Sciatic nerve (tissue), 2 donors: ENCODE results near the gene TSPAN11. TPM values are rescaled to one million over a fixed set of nuclear protein-coding genes. Genes with fewer than 3 reads are reported as not detected.
"Not testable (repeated sequence)": the region's sequence is repeated elsewhere in the genome, so short reads cannot be mapped to it uniquely, and the experiment has no call there.

Source experiments
- ATAC-seq: fragments of 200-7000 bp; cut with Tn5 transposase; one replicate; pipeline ENCODE4 v1.9.1; 2020; ENCODE audit warnings: mild to moderate bottlenecking, moderate library complexity
- DNase-seq: peaks from one replicate; pipeline ENCODE4 v3.0.0-alpha.2; 2020; ENCODE audit warnings: low spot score
- intact Hi-C: fragments of 100-400 bp; cut with DNase I; formaldehyde crosslinking; loops from one replicate; pipeline ENCODE4 v1.14.2; 2022
- total RNA-seq: library from RNA; stranded (reverse); fragmentation: NEBNext Ultra II Directional; extraction: Animal tissue kit (Norgen Biotek cat#: 25700); gene quantifications from one replicate; pipeline ENCODE4 v1.2.1, GENCODE V29; 2021
- donor health status: DM: no; HTN: no; CAD: no.
- donor health status: DM: no; HTN: no; CAD: no.

The TSPAN11 gene
- total RNA-seq, 1 donor from 2014 or later: 29.7 TPM

- no peak for ATAC-seq
- DNase-seq: no peak
- intact Hi-C loops: no loop called here
Measured at GRCh38 chr12:31008961-31009840, 82.7 kb downstream of the TSPAN11 start.

GRCh38 chr12:31009976-31010375 is 83.4 kb downstream of the TSPAN11 start:
- ATAC-seq (no peak), DNase-seq (no peak)
- intact Hi-C loops: no loop called here

- DNase-seq (no peak), ATAC-seq (no peak)
- intact Hi-C loops: no loop called here
Measured at GRCh38 chr12:31011336-31011735, 84.8 kb downstream of the TSPAN11 start.

DNA sequence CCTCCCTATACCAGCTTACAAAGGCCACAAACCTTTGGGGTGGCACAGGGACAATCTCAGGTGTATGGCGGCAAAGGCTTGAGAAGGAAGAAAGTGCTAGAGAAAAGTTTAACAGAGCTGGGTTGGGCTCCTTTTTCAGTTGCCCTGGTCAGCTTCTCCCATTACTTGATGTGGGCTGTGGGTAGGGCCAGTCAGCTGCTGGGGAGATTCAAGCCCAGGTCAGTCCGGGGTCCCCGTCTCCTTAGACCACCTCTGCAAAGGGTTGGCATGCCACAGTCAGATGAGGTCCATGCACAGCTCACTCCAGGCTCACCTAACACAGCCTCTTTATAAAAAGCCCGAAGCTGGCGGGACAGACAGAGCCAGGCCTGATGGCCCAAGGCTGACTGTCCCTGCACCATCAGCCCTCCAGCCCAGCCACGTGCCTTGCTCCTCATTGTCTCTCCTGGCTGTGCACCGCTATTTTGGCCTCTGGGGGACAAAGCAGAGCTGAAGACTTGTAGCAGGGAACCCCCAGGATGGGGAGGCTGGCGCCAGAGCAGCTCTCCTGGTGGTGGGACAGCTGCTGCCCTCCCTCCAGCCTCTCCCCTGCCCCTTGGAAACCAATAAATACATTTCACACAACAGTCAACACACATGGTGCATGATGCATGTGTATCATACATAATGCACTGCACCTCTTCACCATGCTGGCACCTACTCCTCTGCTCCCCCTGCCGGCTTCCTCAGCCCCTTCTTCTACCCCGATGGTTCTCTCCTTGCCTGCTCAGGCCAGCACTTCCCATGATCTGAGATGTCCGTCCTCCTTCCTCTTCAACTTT is 85.4 kb downstream of the TSPAN11 start:
- intact Hi-C loops: no loop called here
- no peak for DNase-seq
- ATAC-seq: no peak

- intact Hi-C loops, DNase-seq, ATAC-seq: not testable (repeated sequence)
Measured at GRCh38 chr12:31012567-31012891, 86.0 kb downstream of the TSPAN11 start.

DNA sequence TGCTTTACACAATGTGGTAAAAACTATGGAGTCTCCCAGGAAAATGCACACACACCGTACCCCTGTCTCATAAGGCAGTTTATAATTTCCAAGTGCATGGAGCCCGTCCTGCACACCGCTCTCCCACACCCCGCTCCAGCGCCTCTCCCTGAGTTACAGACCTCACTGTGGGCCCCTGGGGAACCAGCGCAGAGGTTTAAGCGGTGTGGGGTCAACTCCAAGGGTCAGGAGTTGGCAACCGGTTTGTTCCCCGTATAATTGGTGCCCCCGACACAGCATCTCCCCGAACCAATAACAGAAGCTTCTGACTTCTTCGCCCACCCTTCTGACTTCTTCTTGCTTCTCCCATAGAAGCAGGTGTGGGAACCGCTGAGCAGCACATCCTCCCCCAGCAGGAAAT is 88.7 kb downstream of the TSPAN11 start:
- no peak for ATAC-seq
- intact Hi-C loops: no loop called here
- DNase-seq: no peak

DNA sequence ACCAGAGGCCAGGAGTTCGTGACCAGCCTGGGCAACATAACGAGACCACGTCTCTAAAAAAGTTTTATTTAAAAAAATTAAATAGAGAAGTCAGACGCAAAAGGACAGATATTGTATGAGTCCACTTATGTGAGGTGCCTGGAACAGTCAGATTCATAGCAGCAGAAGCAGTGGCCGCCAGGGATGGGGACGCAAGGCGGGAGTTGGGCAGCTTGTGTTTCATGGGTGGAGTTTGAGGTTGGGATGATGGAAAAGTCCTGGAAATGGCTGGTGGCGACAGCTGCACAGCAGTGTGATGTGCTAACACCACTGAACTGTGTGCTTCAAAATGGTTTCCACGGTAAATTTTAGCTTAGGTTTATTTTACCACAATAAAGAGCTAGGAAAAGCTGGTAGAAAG is 89.5 kb downstream of the TSPAN11 start:
- ATAC-seq: no peak
- intact Hi-C loops: no loop called here
- no peak for DNase-seq

DNA sequence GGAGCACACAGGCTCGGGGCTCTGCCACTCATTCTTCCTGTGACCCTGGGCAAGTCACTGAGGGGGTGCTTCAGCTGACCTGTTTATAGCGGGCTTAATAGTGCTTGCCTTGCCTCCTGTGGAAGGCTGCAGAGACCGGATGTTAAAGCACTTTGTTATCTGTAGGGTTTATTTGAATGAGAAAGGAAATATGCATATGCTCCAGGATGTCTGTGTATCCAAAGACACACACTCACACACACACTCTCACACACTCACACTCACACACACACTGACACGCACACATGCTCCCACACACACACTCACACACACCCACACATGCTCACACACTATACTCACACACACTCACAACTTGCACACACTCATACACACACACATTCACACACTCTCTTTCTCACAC is 91.0 kb downstream of the TSPAN11 start:
- intact Hi-C loops: no loop called here
- ATAC-seq (no peak), DNase-seq (no peak)

DNA sequence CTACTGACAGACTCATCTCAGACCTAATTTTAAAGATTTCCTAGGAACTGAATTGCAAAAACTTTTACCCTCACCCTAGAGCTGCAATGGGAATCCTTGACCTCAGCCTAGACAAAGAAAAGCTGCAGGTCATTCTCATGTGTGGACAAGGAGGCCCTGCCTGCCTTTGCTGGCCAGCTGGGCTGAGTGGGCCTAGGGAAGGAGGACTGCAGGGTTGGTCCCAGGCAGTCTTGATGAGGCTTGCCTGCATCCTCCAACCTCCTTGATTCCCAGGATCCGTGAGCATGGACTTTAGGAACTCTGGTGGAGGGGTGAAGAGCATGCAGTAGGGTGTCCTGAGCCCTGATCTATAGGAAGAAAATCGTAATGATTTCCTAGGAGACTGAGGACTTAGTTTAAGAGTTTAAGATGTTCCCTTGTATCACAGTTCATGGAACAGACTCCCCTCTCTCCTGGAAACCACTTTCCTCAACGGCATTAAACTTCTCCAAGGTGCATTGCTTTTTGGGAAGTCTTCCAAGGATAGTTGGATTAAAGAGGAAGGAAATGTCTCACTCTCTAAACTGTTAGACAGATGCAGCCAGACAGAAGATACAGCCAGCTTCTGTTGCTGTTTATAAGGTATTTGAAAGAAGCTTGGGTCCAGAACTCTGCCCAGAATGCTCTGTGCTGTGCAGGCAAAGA is 91.7 kb downstream of the TSPAN11 start:
- intact Hi-C loops: no loop called here

GRCh38 chr12:31018790-31019505 is 92.4 kb downstream of the TSPAN11 start:
- DNase-seq: no peak
- ATAC-seq: no peak

More for the DNA sequence above, 91.7 kb downstream of the TSPAN11 start:
- ATAC-seq: no peak
- DNase-seq: no peak

GRCh38 chr12:31019561-31019960 is 93.0 kb downstream of the TSPAN11 start:
- intact Hi-C loops: no loop called here

More at GRCh38 chr12:31018790-31019505, 92.4 kb downstream of the TSPAN11 start:
- intact Hi-C loops: no loop called here

DNA sequence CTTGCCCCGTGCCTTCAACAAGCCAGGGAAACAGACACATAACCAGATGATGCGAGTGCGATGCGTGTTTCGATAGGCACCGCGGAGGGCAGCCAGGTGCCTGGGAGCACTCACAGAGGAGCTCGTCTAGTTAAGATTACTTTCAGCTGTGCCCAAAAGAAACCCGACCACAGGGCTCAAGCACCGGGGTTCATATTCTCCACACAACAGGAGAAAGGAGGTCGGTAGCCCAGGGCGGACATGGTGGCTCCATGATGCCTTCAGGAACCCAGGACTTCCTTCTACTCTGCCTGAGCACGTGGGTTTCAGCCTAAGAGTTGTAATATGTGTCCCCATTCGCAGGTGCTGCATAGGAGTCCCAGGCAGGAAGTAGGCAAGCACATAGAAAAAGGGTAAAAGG is 93.4 kb downstream of the TSPAN11 start:
- no peak for DNase-seq
- no peak for ATAC-seq
- intact Hi-C loops: no loop called here

More at GRCh38 chr12:31019561-31019960, 93.0 kb downstream of the TSPAN11 start:
- ATAC-seq: no peak
- DNase-seq: no peak

GRCh38 chr12:31020385-31021166 is 94.0 kb downstream of the TSPAN11 start:
- DNase-seq (no peak), ATAC-seq (no peak)
- intact Hi-C loops: no loop called here

- ATAC-seq: no peak
- intact Hi-C loops: no loop called here
Measured at GRCh38 chr12:31021181-31021580, 94.6 kb downstream of the TSPAN11 start.

DNA sequence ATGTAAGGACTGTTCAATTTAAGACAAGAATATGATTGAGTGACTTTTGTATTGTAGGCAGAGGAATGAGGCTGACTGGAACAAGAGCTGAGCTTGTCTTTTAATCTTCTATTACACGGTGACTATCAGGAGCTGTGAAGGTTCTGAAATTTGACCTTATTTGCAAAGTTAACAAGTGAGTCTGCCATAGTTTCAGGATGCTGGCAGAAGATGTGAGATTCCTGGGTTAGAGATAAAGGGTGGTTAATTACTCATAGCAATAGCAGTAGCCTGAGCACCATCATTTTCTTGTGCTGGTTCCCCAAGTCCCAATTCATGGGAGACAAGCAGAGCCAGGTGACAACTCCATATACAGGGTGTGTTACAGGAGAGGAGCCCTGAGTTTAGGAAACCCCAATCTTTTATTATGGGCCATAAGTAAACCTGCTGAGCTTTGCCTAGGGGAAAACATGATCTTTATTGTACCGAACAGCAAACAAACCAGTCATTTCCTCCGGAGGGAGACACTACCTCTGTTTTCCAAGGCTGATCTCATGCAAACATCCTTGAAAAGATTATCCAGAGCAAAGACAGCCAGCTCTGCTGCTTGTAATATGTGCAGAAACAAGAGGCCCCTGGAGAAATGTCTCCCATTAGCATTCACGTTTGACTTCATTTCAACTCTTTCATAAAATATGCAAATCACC is 95.4 kb downstream of the TSPAN11 start:
- intact Hi-C loops: no loop called here
- ATAC-seq (no peak), DNase-seq (no peak)

More at GRCh38 chr12:31021181-31021580, 94.6 kb downstream of the TSPAN11 start:
- DNase-seq: no peak

DNA sequence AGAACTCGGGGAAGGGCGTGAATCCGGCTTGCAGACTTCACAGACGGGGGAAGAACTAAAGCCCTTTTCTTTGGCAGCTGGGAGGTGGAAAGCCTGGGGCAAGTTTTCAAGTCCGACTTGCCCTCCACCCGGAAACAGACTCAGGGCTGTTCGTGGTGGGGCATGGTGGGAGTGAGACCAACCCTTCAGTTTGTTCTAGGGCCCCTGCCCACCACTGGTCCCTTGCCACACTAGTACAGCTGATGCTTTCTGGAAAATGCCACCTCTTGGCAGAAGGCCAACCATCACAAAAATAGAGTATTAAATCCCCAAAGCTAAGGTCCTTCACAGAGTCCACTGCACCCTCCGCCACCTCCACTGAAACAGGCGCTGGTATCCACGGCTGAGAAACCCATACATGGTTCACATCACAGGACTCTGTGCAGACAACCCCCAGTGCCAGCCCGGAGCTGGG is 96.8 kb downstream of the TSPAN11 start:
- DNase-seq: no peak
- no peak for ATAC-seq
- intact Hi-C loops: no loop called here

GRCh38 chr12:31026202-31026601 is 99.7 kb downstream of the TSPAN11 start:
- intact Hi-C loops: no loop called here
- no peak for DNase-seq
- no peak for ATAC-seq
